GM18870 (cell line): ENCODE data around the gene VAMP3.

Source experiments
- ATAC-seq: cut with Tn5 transposase; IDR thresholded peaks from one replicate; pipeline ENCODE4 v1.9.1; 2021; ENCODE audit warnings: moderate library complexity; ENCODE audit not compliant: unreplicated experiment

Gene VAMP3

DNA sequence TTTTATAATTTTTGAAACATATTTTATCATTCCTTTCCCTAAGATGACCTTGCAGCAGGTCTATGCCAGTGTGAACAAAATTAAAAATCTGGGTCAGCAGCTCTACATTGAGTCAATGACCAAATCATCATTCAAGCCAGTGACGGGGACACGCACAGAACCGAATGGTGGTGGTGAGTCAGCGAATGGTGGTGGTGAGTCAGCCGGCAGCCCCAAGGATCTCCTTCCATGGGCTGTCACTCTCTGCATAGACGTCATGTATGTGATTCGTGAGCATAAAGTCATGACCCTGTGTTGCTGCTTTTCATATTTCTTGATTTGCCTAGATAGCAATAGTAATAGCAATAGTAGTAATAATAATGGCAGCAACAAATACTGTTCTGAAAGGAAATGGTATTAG is 39.3 kb downstream of the VAMP3 start:
- ATAC-seq: no peak

- no peak for ATAC-seq
Measured at GRCh38 chr1:7811476-7811875, 40.4 kb downstream of the VAMP3 start.

GRCh38 chr1:7813677-7814373 is 42.7 kb downstream of the VAMP3 start:
- ATAC-seq: no peak

GRCh38 chr1:7821282-7821681 is 50.2 kb downstream of the VAMP3 start:
- no peak for ATAC-seq

- no peak for ATAC-seq
Measured at GRCh38 chr1:7824701-7825100, 53.6 kb downstream of the VAMP3 start.

DNA sequence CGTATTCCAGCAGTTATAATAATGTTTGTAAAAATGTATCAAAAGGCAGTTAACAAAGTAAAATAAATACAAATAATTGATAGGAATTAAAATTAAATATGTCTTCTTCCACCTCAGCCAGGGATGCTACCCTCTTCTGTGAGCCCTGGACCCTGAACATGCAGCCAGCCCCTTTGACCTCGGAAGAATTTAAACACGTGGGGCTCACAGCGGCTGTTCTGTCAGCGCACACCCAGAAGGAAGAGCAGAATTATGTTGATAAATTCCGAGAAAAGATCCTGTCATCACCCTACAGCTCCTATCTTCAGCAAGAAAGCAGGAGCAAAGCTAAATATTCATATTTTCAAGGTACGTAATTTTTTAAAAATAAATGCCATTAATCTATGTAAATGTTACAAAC is 55.3 kb downstream of the VAMP3 start:
- ATAC-seq: no peak

DNA sequence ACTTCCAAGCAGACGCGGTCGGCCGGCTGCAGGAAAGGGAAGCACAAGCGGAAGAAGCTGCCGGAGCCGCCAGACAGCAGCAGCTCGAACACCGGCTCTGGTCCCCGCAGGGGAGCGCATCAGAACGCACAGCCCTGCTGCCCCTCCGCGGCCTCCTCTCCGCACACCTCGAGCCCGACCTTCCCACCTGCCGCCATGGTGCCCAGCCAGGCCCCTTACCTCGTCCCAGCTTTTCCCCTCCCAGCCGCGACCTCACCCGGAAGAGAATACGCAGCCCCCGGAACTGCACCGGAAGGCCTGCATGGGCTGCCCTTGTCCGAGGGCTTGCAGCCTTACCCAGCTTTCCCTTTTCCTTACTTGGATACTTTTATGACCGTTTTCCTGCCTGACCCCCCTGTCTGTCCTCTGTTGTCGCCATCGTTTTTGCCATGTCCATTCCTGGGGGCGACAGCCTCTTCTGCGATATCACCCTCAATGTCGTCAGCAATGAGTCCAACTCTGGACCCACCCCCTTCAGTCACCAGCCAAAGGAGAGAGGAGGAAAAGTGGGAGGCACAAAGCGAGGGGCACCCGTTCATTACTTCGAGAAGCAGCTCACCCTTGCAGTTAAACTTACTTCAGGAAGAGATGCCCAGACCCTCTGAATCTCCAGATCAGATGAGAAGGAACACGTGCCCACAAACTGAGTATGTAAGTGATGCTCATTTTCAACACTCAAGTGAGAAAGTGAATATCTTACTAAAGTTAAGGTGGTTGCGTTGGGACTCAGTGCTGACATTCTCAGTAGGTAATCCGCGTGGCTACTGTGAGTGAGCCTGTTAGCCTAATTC is 56.2 kb downstream of the VAMP3 start:
- ATAC-seq: no peak
